HepG2 (cell line): ENCODE data around the gene DOCK1. TPM values are rescaled to one million over a fixed set of nuclear protein-coding genes. Genes with fewer than 3 reads are reported as not detected.

Experiments
- CCDC6 ChIP-seq: sonication (generic); formaldehyde crosslinking; IDR thresholded peaks from 2 replicates; pipeline ENCODE4 v1.8.1; 2022; ENCODE audit warnings: mild to moderate bottlenecking, missing genetic modification reagents, moderate library complexity
- DPF2 ChIP-seq: sonication (generic); formaldehyde crosslinking; IDR thresholded peaks from 2 replicates; pipeline ENCODE4 v1.4.0; 2020; ENCODE audit warnings: mild to moderate bottlenecking, low read depth, missing genetic modification reagents, borderline replicate concordance
- FOSL2 ChIP-seq: sonication (generic); formaldehyde crosslinking; IDR thresholded peaks from 2 replicates; pipeline ENCODE4 v1.4.0; 2020; ENCODE audit warnings: missing genetic modification reagents
- GFI1 ChIP-seq: sonication (generic); formaldehyde crosslinking; IDR thresholded peaks from 2 replicates; pipeline ENCODE4 v1.5.0; 2020; ENCODE audit warnings: missing genetic modification reagents, mild to moderate bottlenecking, borderline replicate concordance
- HNF1A ChIP-seq, 2 experiments: sonication (generic) in 1 of 2; formaldehyde crosslinking in 1 of 2; IDR thresholded peaks; 2 replicates each; pipeline versions ENCODE4 v1.4.0 to v1.6.1; 2016 to 2020; ENCODE audit warnings: borderline replicate concordance in 1 of 2, low read depth in 1 of 2, mild to moderate bottlenecking in 1 of 2, missing genetic modification reagents in 1 of 2
- HOXA3 ChIP-seq: sonication (generic); formaldehyde crosslinking; IDR thresholded peaks from 2 replicates; pipeline ENCODE4 v1.5.0; 2020; ENCODE audit warnings: missing genetic modification reagents
- IKZF1 ChIP-seq: fragments of 450-650 bp; IDR thresholded peaks from 2 replicates; pipeline ENCODE4 v1.7.1; 2016
- IRF9 ChIP-seq: sonication (generic); formaldehyde crosslinking; IDR thresholded peaks from 2 replicates; pipeline ENCODE4 v1.8.0; 2022; ENCODE audit warnings: missing genetic modification reagents, mild to moderate bottlenecking, borderline replicate concordance
- MED1 ChIP-seq: sonication (generic); formaldehyde crosslinking; IDR thresholded peaks from 2 replicates; pipeline ENCODE4 v1.4.0; 2020; ENCODE audit warnings: missing genetic modification reagents
- MYPOP ChIP-seq: sonication (generic); formaldehyde crosslinking; IDR thresholded peaks from 2 replicates; pipeline ENCODE4 v1.8.1; 2023; ENCODE audit warnings: mild to moderate bottlenecking, moderate library complexity, missing genetic modification reagents
- NR1H2 ChIP-seq: sonication (generic); formaldehyde crosslinking; IDR thresholded peaks from 2 replicates; pipeline ENCODE4 v1.8.1; 2022; ENCODE audit warnings: low read depth, missing genetic modification reagents, borderline replicate concordance
- PAXIP1 ChIP-seq: sonication (generic); formaldehyde crosslinking; conservative IDR thresholded peaks from 2 replicates; pipeline ENCODE4 v1.4.0; 2020; ENCODE audit warnings: mild to moderate bottlenecking, missing genetic modification reagents, moderate library complexity
- RAD21 ChIP-seq: fragments of 450-650 bp; formaldehyde crosslinking; IDR thresholded peaks from 2 replicates; pipeline ENCODE4 v1.5.0; 2020; ENCODE audit warnings: mild to moderate bottlenecking
- ZNF253 ChIP-seq: sonication (generic); formaldehyde crosslinking; IDR thresholded peaks from 2 replicates; pipeline ENCODE4 v1.8.0; 2022; ENCODE audit warnings: mild to moderate bottlenecking, missing genetic modification reagents, borderline replicate concordance
- ZNF263 ChIP-seq: sonication (generic); formaldehyde crosslinking; IDR thresholded peaks from 2 replicates; pipeline ENCODE4 v1.4.0; 2020; ENCODE audit warnings: missing genetic modification reagents
- ZNF296 ChIP-seq: sonication (generic); formaldehyde crosslinking; conservative IDR thresholded peaks from 2 replicates; pipeline ENCODE4 v1.5.0; 2020; ENCODE audit warnings: mild to moderate bottlenecking, missing genetic modification reagents
- ZNF547 ChIP-seq: sonication (generic); formaldehyde crosslinking; IDR thresholded peaks from 2 replicates; pipeline ENCODE4 v1.5.1; 2020; ENCODE audit warnings: mild to moderate bottlenecking, missing genetic modification reagents
- polyA plus RNA-seq, 8 experiments: library from polyadenylated mRNA; depleted of rRNA in 3 of 8; stranded (reverse) in 7 of 8; unstranded in 1 of 8; fragments of >200 nt; fragmentation: Illumina TruSeq in 4 of 8; extraction: Trizol in 4 of 8; gene quantifications; 2 replicates each; pipeline versions ENCODE4 v1.2.1 to v1.2.3, GENCODE V29; 2011 to 2016; ENCODE audit warnings: low read depth in 4 of 8, missing spikeins in 1 of 8, mixed read lengths in 1 of 8; ENCODE audit not compliant: insufficient read depth in 1 of 8
- total RNA-seq, 5 experiments: library from RNA; depleted of rRNA; stranded (reverse); fragments of >200 nt; fragmentation: Illumina TruSeq; extraction: Trizol; gene quantifications; 2 replicates each; pipeline ENCODE4 v1.2.3, GENCODE V29; 2016; ENCODE audit warnings: low read depth in 1 of 5

DOCK1 gene
- total and polyA plus RNA-seq, 2 of the 13 experiments (the other 11 are each of a cell fraction or from before 2014, with no cell fraction given), result 8.3 to 25.5 TPM

DNA sequence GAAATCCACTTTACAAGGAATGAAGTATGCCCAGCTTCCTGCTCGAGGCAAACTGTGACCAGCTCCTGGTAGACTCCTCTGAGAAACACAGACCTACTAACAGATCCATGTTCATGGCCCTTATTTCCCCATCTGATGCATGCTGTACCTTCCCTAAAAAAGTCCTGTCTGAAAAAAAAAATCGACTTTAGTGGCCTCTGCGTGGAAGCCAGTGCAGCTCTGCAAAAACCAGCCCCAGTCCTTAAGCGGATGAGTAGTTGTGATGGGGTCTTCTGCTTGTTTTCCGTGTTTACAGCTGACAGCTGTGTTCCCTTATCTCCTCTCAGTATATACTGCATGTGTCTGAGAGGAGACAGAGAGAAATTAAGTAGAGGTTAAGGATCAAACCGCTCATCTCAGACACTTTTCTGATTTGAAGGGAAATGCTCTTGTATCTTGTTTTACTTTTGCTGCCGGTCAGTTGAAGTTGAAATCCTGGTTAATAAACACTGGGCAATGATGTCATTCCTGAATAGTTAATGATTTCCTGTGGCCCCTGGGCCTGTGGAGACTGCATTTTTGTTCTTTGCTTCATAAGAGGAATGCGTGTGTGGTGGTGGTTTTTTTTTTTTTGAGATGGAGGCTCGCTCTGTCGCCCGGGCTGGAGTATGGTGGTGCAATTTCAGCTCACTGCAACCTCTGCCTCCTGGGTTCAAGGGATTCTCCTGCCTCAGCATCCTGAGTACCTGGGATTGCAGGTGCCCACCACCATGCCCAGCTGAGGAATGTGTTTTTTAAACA, 67.6 kb downstream of the DOCK1 start (continued):
- TF ChIP-seq PAXIP1 (CRISPR knock-in tag), result peak; percentile 34; the same call in 1 of the 2 replicates
- TF ChIP-seq FOSL2 (CRISPR knock-in tag), result peak; percentile 5; the same call in 1 of the 2 replicates
- no peak for TF ChIP-seq RAD21
- TF ChIP-seq IRF9 (CRISPR knock-in tag), result no peak
- TF ChIP-seq ZNF253 (CRISPR knock-in tag), result no peak
- TF ChIP-seq GFI1, result 0 out of 2 replicates have a peak, but pooled peaks have one; percentile 43
- TF ChIP-seq MED1 (CRISPR knock-in tag), result peak; percentile 39; the same call in 1 of the 2 replicates
- TF ChIP-seq DPF2 (CRISPR knock-in tag), result no peak
- TF ChIP-seq ZNF296 (CRISPR knock-in tag), result no peak
- TF ChIP-seq CCDC6 (CRISPR knock-in tag), result no peak
- no peak for TF ChIP-seq ZNF547 (CRISPR knock-in tag)
- TF ChIP-seq ZNF263 (CRISPR knock-in tag), result no peak
- TF ChIP-seq HNF1A (IDR thresholded peaks at IDR 0.05; ENCODE audit: low read depth), result peak; percentile 78
- peak; percentile 81; the same call in 1 of the 2 replicates for TF ChIP-seq HNF1A (CRISPR knock-in tag; IDR thresholded peaks at IDR 0.05; ENCODE audit: borderline replicate concordance)
- peak; percentile 51; the same call in 1 of the 2 replicates for TF ChIP-seq HOXA3 (CRISPR knock-in tag)
- TF ChIP-seq NR1H2 (CRISPR knock-in tag), result no peak
- TF ChIP-seq IKZF1, result no peak
- TF ChIP-seq MYPOP (CRISPR knock-in tag), result 0 out of 2 replicates have a peak, but pooled peaks have one; percentile 21
